ENCODE data around the gene ID1.

DNA sequence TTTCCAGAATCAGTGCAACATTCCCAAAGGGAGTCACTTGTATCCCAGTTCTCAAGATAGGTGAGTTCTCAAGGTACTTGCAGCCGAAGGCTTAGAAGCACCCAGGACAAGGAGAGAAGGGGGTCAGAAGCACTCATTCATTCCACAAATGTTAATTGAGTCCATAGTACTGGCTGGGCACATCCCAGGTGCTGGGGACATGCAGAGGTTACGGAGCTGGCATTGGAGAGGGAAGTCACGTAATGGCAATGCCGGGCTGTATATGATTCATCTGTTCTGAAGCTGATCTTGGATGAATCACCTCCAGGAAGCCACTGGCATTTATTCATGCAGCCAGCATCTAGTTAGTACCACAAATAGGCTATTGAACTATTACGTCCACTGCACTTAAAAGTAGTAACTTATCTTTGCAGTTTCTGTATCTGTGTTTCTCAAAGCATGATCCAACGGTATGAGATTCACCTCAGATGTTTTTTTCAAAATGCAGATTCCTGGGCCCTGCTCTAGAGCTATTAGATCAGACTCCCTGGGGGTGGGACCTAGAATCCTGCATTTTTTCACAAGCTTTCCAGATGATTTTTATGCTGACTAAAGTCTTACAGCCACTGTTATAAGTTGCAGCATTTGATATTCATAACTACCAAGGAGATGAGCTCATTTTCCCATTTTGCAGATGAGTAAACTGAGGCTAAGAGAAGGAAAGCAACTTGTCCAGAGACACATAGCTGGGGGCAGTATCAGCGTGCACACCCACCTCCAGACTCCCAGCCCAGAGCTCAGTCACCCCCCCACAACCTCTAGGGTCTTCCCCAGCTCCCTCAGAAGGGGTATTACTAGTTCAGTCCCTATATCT, 44.1 kb upstream of the ID1 start:
- TF ChIP-seq, protein P1, sequence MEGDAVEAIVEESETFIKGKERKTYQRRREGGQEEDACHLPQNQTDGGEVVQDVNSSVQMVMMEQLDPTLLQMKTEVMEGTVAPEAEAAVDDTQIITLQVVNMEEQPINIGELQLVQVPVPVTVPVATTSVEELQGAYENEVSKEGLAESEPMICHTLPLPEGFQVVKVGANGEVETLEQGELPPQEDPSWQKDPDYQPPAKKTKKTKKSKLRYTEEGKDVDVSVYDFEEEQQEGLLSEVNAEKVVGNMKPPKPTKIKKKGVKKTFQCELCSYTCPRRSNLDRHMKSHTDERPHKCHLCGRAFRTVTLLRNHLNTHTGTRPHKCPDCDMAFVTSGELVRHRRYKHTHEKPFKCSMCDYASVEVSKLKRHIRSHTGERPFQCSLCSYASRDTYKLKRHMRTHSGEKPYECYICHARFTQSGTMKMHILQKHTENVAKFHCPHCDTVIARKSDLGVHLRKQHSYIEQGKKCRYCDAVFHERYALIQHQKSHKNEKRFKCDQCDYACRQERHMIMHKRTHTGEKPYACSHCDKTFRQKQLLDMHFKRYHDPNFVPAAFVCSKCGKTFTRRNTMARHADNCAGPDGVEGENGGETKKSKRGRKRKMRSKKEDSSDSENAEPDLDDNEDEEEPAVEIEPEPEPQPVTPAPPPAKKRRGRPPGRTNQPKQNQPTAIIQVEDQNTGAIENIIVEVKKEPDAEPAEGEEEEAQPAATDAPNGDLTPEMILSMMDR (IDR thresholded peaks at IDR 0.05): no peak
- TF ChIP-seq EP300 (IDR thresholded peaks at IDR 0.05): no peak
